GM12892 (cell line): ENCODE results near the gene LMCD1.

ENCODE experiments used
- DNase-seq: peaks from one replicate; pipeline ENCODE4 v3.0.0; 2011; ENCODE audit not compliant: insufficient read length
- FAIRE-seq: peaks from 2 replicates; lab custom pipeline; 2011; peaks lifted over from hg19 to GRCh38; lab: Jason Lieb, UNC
- POLR2A ChIP-seq: IDR thresholded peaks from 2 replicates; pipeline ENCODE4 v1.6.1; 2011; ENCODE audit warnings: low read depth, low read length, control low read depth
- POLR2AphosphoS5 ChIP-seq: IDR thresholded peaks from 2 replicates; pipeline ENCODE4 v1.6.1; 2011; ENCODE audit warnings: low read depth, low read length, control low read depth
- TAF1 ChIP-seq: IDR thresholded peaks from 2 replicates; pipeline ENCODE4 v1.6.1; 2011; ENCODE audit warnings: low read depth, mild to moderate bottlenecking, control low read depth, low read length, borderline replicate concordance

LMCD1 gene

GRCh38 chr3:8509961-8510360 is 8.3 kb downstream of the LMCD1 start:
- FAIRE-seq (no peak), DNase-seq (no peak)
- no peak for TF ChIP-seq POLR2A
- TF ChIP-seq POLR2AphosphoS5, result no peak
- no peak for TF ChIP-seq TAF1

GRCh38 chr3:8512234-8512633 is 10.6 kb downstream of the LMCD1 start:
- FAIRE-seq (no peak), DNase-seq (no peak)
- TF ChIP-seq POLR2AphosphoS5 (no peak), TAF1 (no peak), POLR2A (no peak)

- FAIRE-seq, result no peak
- TF ChIP-seq POLR2AphosphoS5 (no peak), POLR2A (no peak), TAF1 (no peak)
- DNase-seq, result no peak
Measured at GRCh38 chr3:8516047-8516661, 14.5 kb downstream of the LMCD1 start.

DNA sequence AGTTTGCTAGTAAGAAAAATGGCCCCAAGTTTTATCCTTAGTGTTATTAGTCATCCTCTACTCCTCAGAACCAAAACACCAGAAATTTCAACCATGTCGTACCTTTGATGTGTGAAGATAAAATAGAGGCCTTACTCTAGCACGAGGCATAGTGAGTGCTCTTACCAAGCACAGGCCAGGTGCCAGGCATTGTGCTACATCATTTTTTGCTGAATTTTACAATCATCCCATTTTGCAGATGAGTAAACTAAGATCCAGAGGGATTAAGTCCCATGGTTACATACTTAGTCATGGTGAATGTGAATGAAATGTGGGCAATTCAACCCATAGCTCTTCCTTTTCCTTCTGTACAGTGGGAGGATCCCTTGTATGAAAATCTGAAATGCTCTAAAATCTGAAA is 15.2 kb downstream of the LMCD1 start:
- FAIRE-seq (no peak), DNase-seq (no peak)
- TF ChIP-seq POLR2AphosphoS5 (no peak), TAF1 (no peak), POLR2A (no peak)

DNA sequence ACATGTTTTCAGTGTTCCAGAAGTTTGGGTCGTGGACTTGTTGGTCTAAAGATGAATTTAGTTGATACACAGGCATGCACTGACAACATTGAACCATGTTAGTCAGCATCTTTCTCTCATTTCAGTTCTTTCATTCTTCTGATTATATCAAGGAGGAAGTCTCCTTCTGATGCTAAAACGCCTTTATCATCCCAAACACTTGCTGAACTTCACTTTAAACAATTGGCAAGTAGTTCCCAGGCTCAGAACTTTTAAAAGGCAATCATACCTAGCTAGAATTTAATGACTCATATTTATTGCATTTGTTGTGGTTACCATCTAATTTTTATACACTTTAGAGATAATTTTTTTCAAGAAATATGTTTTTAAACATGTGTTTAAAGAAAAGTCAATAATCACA is 15.9 kb downstream of the LMCD1 start:
- no peak for TF ChIP-seq POLR2A
- no peak for TF ChIP-seq POLR2AphosphoS5
- TF ChIP-seq TAF1, result no peak
- FAIRE-seq (no peak), DNase-seq (no peak)

- DNase-seq (no peak), FAIRE-seq (no peak)
- no peak for TF ChIP-seq TAF1
- TF ChIP-seq POLR2A, result no peak
Measured at GRCh38 chr3:8518138-8518537, 16.5 kb downstream of the LMCD1 start.

GRCh38 chr3:8519156-8519555 is 17.5 kb downstream of the LMCD1 start:
- DNase-seq (no peak), FAIRE-seq (no peak)
- TF ChIP-seq TAF1, result no peak
- TF ChIP-seq POLR2A, result no peak
- no peak for TF ChIP-seq POLR2AphosphoS5

DNA sequence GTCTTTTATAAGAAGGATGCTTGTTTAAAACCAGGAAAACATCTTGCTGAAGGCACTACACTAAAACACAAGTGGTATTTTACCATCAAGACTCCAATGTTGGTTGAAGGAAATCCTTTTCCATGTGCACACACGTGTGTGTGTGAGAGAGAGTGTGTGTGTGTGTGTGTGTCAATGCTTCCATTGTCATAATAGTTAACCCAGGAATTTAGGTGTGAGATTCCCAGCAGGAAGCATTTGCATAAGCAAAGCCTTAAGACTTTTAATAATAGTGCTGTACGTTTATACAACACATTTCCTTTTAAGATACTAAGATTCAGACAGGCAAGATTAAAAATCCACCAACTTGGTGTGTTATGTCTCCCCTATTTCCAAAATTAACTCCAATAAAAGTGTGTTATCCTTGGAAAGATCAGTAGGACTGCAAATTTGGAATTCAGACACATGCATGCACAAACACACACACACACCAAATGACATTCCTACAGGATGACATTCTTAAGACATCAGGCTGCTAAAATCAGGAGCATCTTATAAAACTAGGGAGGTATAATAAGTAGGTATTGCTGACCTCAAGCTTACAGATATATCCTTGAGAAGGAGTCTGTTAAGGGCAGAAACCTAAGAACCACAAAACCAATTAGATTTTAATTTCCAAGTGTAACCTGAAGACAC is 18.3 kb downstream of the LMCD1 start:
- FAIRE-seq (no peak), DNase-seq (no peak)
- TF ChIP-seq POLR2A (no peak), TAF1 (no peak), POLR2AphosphoS5 (no peak)

DNA sequence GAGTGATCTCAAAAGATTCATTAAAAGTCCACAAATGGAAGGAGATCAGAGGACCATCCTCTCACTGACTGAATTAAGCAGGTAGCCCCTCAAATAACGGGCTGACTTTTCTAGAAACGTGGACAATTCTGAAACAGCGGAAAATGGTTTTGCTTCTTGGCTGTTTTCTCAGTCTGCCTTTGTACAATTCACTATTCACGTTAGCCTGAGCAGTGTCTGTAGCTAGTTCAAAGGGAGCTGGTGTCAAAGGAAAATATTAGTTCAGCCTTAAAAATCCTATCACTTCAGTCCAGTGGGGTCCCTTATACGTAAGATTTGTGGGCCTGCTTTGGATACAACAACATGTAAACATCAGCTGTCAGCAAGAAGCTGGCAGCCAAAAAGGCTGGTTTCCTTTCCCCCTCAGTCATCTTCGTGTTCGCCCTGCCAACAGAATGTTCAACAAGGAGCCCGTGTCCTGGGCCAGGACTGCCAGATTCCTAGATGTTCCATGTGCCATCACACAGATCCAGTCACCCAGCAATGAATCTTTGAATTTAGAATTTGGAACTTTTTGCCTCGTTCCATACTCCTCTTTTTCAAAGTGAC is 19.3 kb downstream of the LMCD1 start:
- TF ChIP-seq POLR2AphosphoS5, result no peak
- TF ChIP-seq POLR2A, result no peak
- TF ChIP-seq TAF1, result no peak
- DNase-seq (no peak), FAIRE-seq (no peak)

- FAIRE-seq (peak; percentile 78), DNase-seq (no peak)
- TF ChIP-seq POLR2AphosphoS5 (no peak), POLR2A (no peak)
Measured at GRCh38 chr3:8523041-8523440, 21.4 kb downstream of the LMCD1 start.

GRCh38 chr3:8524249-8524648 is 22.6 kb downstream of the LMCD1 start:
- FAIRE-seq (no peak), DNase-seq (no peak)
- TF ChIP-seq POLR2A (no peak), POLR2AphosphoS5 (no peak), TAF1 (no peak)
